CD4-positive, CD25-positive, alpha-beta regulatory T cell (primary cell): ENCODE results near the gene EEF1AKMT4. TPM values are rescaled to one million over a fixed set of nuclear protein-coding genes. Genes with fewer than 3 reads are reported as not detected.

Source experiments
- ATAC-seq, 2 donors: fragments of 150-1000 bp; cut with Tn5 transposase; one replicate each; pipeline ENCODE4 v1.10.0; 2021; ENCODE audit warnings: low read depth in 2 of 2, moderate number of reproducible peaks in 2 of 2, moderate library complexity in 1 of 2
- DNase-seq, 3 donors: peaks; one replicate each; pipeline versions ENCODE4 v3.0.0 to v3.0.0-alpha.2; 2012 to 2022; ENCODE audit warnings: mixed read lengths in 1 of 3
- H3K27ac ChIP-seq: one replicate; pipeline ENCODE4 v1.7.0; 2013; ENCODE audit warnings: mild to moderate bottlenecking, low read length; ENCODE audit not compliant: insufficient read depth, poor library complexity, severe bottlenecking
- H3K27me3 ChIP-seq: one replicate; pipeline ENCODE4 v1.7.0; 2013; ENCODE audit warnings: low read length; ENCODE audit not compliant: control insufficient read depth, insufficient read depth
- H3K36me3 ChIP-seq: one replicate; pipeline ENCODE4 v1.7.0; 2013; ENCODE audit warnings: mild to moderate bottlenecking, low read length, moderate library complexity; ENCODE audit not compliant: control insufficient read depth, insufficient read depth
- H3K4me1 ChIP-seq: 2 replicates; pipeline ENCODE4 v1.7.0; 2013; ENCODE audit warnings: mild to moderate bottlenecking, low read length; ENCODE audit not compliant: insufficient read depth, control insufficient read depth, poor library complexity, severe bottlenecking
- H3K4me3 ChIP-seq: one replicate; pipeline ENCODE4 v1.7.0; 2013; ENCODE audit warnings: low read depth, mild to moderate bottlenecking, low read length, moderate library complexity
- H3K9me3 ChIP-seq, 2 experiments: 1 replicate in 1 of 2; 2 replicates in 1 of 2; pipeline ENCODE4 v1.7.0; 2013; ENCODE audit warnings: low read length in 2 of 2, mild to moderate bottlenecking in 1 of 2, moderate library complexity in 1 of 2; ENCODE audit not compliant: control insufficient read depth in 2 of 2
- H3K27ac Mint-ChIP-seq, 3 donors: one replicate each; pipeline ENCODE4 v1.8.0; 2020 to 2022; ENCODE audit warnings: mild to moderate bottlenecking in 3 of 3, mixed read lengths in 3 of 3, moderate library complexity in 2 of 3
- H3K27me3 Mint-ChIP-seq: one replicate; pipeline ENCODE4 v1.8.0; 2022; ENCODE audit warnings: mild to moderate bottlenecking, mixed read lengths
- H3K36me3 Mint-ChIP-seq: one replicate; pipeline ENCODE4 v1.8.0; 2020; ENCODE audit warnings: mixed read lengths
- H3K4me1 Mint-ChIP-seq, 4 donors: one replicate each; pipeline ENCODE4 v1.8.0; 2020 to 2022; ENCODE audit warnings: mixed read lengths in 4 of 4, mild to moderate bottlenecking in 1 of 4
- H3K4me3 Mint-ChIP-seq, 4 donors: one replicate each; pipeline ENCODE4 v1.8.0; 2020 to 2022; ENCODE audit warnings: mild to moderate bottlenecking in 4 of 4, mixed read lengths in 4 of 4, moderate library complexity in 3 of 4
- H3K9me3 Mint-ChIP-seq, 7 donors: one replicate each; pipeline ENCODE4 v1.8.0; 2020 to 2022; ENCODE audit warnings: mixed read lengths in 7 of 7, mild to moderate bottlenecking in 3 of 7, moderate library complexity in 2 of 7
- polyA plus RNA-seq, 4 donors: library from polyadenylated mRNA; unstranded; fragments of 300-500 nt; fragmentation: Illumina TruSeq; gene quantifications; one replicate each; pipeline ENCODE4 v1.2.3, GENCODE V29; 2021
- total RNA-seq: library from RNA; stranded (reverse); gene quantifications from one replicate; pipeline ENCODE4 v1.2.3, GENCODE V29; 2022

The EEF1AKMT4 gene
- total and polyA plus RNA-seq, 5 donors from 2014 or later = 0.84 to 7.5 (median 5.2) TPM

DNA sequence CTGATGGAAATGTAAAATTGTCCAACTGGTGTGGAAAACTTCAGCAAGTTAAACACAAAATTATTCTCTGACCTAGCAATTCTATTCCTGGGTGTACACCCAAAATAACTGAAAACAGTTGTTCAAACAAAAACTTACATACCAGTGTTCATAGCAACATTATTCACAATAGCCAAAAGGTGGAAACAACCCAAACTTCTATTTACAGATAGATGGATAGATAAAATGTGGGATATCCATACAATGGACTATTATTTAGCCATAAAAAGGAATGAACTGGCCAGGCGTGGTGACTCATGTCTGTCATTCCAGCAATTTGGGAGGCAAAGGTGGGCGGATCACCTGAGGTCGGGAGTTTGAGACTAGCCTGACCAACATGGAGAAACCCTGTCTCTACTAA is 27.0 kb upstream of the EEF1AKMT4 start:
- no peak for DNase-seq
- Histone ChIP-seq H3K9me3 (no peaks in the 10 kb centered on the region), H3K27ac (no peak overlapping the region), H3K27me3 (no peaks in the 10 kb centered on the region), H3K4me1 (no peaks in the 10 kb centered on the region), H3K36me3 (no peaks in the 10 kb centered on the region), H3K4me3 (no peak overlapping the region)
- Mint-ChIP-seq H3K4me3 (no peak overlapping the region), H3K4me1 (peaks cover 0 to 3% (median under 1%) of the 10 kb centered on the region in 4 donors), H3K27me3 (peaks cover 44% of the 10 kb centered on the region), H3K36me3 (no peaks in the 10 kb centered on the region), H3K9me3 (no peaks in the 10 kb centered on the region), H3K27ac (no peak overlapping the region)
- ATAC-seq = no peak

DNA sequence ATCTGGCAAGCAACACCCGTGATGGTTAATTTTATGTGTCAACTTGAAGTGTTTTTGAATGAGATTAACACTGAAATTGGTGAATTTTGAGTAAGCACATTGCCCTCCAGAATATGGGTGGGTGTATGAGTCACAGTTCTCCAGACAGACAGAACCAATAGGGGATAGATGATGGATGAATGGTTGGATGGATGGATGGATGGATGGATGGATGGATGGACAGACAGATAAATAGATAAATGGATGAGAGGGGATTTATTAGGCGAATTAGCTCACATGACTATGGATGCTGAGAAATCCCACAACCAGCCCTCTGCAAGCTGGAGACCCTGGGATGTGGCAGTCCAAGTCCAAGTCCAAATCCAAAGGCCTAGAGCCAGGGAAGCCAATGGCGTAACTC is 25.5 kb upstream of the EEF1AKMT4 start:
- H3K4me3 ChIP-seq = no peak overlapping the region
- DNase-seq (no peak), ATAC-seq (no peak)
- H3K27ac ChIP-seq = no peak overlapping the region
- H3K9me3 ChIP-seq = no peaks in the 10 kb centered on the region
- Mint-ChIP-seq H3K9me3 (no peaks in the 10 kb centered on the region), H3K27ac (no peak overlapping the region), H3K4me1 (peaks cover 0 to 14% (median 3%) of the 10 kb centered on the region in 4 donors), H3K36me3 (no peaks in the 10 kb centered on the region), H3K27me3 (peaks cover 58% of the 10 kb centered on the region), H3K4me3 (no peak overlapping the region)
- peaks cover 3% of the 10 kb centered on the region for H3K4me1 ChIP-seq
- no peaks in the 10 kb centered on the region for H3K36me3 ChIP-seq
- H3K27me3 ChIP-seq = peaks cover 9% of the 10 kb centered on the region

DNA sequence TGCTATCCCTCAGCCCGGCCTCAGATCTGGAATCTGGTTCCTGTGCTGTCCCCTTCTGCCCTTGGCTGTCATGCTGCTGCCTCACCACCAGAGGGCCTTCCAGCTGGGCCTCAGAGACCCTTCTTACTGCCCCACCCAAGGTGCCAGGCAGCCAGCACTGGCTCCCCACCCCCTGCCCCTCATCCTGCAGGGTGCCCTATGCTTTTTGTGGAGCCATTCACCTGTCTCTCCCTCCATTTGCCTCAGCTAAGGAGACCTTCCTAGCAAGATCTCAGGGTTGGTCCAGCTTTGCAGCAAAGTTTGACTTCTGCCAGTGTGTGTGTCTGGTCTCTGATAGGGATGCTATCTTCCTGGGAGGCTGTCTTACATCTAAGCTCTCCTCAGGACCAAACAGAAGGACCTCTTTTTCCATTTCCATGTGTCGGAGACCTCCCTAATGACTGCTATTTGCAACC is 22.0 kb upstream of the EEF1AKMT4 start:
- no peak overlapping the region for H3K27ac ChIP-seq
- peaks cover 22% of the 10 kb centered on the region for H3K4me1 ChIP-seq
- DNase-seq = peak; percentile 42 to 56 (median 54)
- no peaks in the 10 kb centered on the region for H3K9me3 ChIP-seq
- H3K36me3 ChIP-seq = no peaks in the 10 kb centered on the region
- H3K9me3 Mint-ChIP-seq = no peaks in the 10 kb centered on the region
- H3K4me3 ChIP-seq = no peak overlapping the region
- peaks cover 18% of the 10 kb centered on the region for H3K27me3 ChIP-seq
- peaks cover 0 to 24% (median 10%) of the 10 kb centered on the region in 4 donors for H3K4me1 Mint-ChIP-seq
- H3K27ac Mint-ChIP-seq = no peak overlapping the region
- H3K4me3 Mint-ChIP-seq = no peak overlapping the region
- ATAC-seq = peak in 1 of 2 donors; percentile 38
- no peaks in the 10 kb centered on the region for H3K36me3 Mint-ChIP-seq
- peaks cover 72% of the 10 kb centered on the region for H3K27me3 Mint-ChIP-seq

DNA sequence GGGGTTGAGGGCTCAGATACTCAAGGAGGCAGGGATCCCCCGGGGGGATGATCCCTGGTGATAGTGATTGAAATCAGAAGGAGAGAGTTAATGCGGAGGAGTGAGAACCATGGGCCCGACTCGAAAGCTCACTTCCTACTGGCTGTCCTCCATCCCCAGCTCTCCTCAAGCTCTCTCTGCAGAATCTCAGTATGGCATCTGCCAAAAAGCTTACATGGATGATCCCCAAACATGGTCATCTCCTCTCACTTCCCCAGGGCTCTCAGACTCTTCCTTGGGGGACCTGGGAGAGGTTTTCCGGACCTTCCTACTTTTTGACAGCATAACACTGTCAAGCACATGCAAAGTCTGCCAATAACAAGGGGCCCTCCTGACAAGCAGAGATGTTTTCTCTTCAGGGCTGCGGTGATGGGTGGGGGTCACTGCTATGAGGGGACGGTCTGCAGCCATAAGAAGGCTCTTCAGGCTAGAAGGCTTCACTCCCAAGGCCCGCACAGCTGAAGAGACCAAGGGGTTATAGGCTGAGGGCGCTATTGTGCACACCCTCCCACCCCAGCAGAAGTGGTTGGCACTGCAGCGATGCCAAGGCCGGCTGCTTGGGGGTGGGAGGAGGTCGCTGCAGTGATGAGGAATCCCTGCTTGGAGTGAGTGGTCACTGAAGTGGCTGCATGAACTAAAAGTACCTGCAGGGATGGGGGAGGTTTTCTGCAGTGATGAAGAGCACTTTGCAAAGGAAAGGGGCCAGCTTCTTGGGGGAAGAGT is 20.9 kb upstream of the EEF1AKMT4 start:
- DNase-seq = no peak
- Mint-ChIP-seq H3K27me3 (peaks cover 71% of the 10 kb centered on the region), H3K27ac (peak overlapping the region in 1 of 3 donors; percentile 20), H3K4me1 (peaks cover 0 to 24% (median 10%) of the 10 kb centered on the region in 4 donors), H3K36me3 (no peaks in the 10 kb centered on the region), H3K9me3 (no peaks in the 10 kb centered on the region), H3K4me3 (peak overlapping the region; percentile 20 to 85 (median 70))
- H3K27me3 ChIP-seq = peaks cover 22% of the 10 kb centered on the region
- H3K4me3 ChIP-seq = no peak overlapping the region
- peaks cover 22% of the 10 kb centered on the region for H3K4me1 ChIP-seq
- H3K9me3 ChIP-seq = no peaks in the 10 kb centered on the region
- H3K36me3 ChIP-seq = no peaks in the 10 kb centered on the region
- H3K27ac ChIP-seq = no peak overlapping the region
- no peak for ATAC-seq

DNA sequence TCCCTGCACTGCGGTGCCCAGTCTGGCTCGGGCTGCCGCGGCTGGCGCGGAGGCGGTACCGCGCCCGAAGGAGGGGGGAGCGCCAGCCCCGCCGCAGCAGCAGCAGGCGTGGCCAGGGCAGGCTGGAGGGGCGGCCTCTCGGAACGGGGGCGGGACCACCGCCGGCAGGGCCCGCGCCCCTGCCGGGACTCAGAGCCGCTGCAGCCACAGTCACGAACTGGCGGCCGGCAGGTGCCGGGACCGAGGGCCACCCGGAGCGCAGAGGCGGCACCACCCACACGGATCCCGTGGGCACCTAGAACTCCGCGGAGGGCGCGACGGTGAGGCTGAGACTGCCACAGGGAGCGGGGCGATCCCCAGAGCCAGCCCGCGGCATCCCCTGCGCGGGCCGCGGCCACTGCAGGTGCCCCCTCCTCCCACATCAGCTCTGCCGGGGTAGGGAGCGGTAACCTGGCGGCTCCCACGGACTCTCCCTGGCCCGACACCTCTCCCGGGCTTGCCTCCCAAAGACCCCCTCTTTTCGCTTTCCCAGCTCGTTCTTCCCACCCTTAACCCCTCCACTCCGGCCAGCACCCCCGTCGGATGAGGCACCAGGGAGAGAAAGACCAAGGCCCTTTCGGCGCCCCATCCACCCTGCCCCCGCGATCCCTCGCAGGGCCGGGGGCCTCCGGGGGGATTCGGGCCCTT is 19.9 kb upstream of the EEF1AKMT4 start, which contains the start of gene VWA5B2:
Gene VWA5B2, plus strand, starts transcription at position 192 of the 687 bp plus-strand sequence. CDS start 944 bp downstream, outside the sequence.
- peak within 1 kb of the TSS in 1 of 3 donors; percentile 20 for H3K27ac Mint-ChIP-seq
- H3K4me1 Mint-ChIP-seq = peaks cover 0 to 24% (median 10%) of the 10 kb centered on the region in 4 donors
- peak within 1 kb of the TSS; percentile 20 to 85 (median 70) for H3K4me3 Mint-ChIP-seq
- DNase-seq = peak; percentile 64 to 68 (median 68)
- ATAC-seq = peak; percentile 86 to 92
- Histone ChIP-seq H3K36me3 (no peaks in the 10 kb centered on the region), H3K4me3 (no peak within 1 kb of the TSS), H3K27ac (no peak within 1 kb of the TSS), H3K9me3 (no peaks in the 10 kb centered on the region), H3K4me1 (peaks cover 22% of the 10 kb centered on the region), H3K27me3 (peaks cover 22% of the 10 kb centered on the region)
- H3K9me3 Mint-ChIP-seq = no peaks in the 10 kb centered on the region
- peaks cover 73% of the 10 kb centered on the region for H3K27me3 Mint-ChIP-seq
- H3K36me3 Mint-ChIP-seq = no peaks in the 10 kb centered on the region

DNA sequence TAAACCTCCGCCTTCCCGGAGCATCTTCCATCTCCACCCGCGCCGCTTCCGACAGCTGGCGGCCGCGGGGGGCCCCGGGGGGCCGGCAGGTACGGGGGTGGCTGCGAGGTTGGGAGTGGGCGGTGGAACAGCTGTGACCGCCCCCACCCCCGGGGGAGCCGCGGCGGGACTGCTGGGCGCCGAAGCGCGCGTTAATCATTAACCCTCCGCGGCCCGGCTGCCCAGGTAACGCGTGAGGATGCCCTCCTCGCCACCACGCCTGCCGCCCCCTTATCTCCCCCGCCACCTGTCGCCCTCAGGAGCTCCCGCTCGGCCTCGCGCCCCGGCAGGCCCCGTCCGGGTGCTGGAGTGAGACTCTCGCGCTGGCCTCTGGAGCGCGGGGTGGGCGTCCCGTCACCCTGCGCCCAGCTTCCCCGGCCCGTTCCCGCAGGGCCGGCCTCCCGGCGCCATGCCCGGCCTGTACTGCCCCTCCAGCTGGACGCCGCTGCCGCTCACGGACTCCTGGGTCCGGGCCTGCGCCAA is 19.3 kb upstream of the EEF1AKMT4 start:
- peaks cover 71% of the 10 kb centered on the region for H3K27me3 Mint-ChIP-seq

DNA sequence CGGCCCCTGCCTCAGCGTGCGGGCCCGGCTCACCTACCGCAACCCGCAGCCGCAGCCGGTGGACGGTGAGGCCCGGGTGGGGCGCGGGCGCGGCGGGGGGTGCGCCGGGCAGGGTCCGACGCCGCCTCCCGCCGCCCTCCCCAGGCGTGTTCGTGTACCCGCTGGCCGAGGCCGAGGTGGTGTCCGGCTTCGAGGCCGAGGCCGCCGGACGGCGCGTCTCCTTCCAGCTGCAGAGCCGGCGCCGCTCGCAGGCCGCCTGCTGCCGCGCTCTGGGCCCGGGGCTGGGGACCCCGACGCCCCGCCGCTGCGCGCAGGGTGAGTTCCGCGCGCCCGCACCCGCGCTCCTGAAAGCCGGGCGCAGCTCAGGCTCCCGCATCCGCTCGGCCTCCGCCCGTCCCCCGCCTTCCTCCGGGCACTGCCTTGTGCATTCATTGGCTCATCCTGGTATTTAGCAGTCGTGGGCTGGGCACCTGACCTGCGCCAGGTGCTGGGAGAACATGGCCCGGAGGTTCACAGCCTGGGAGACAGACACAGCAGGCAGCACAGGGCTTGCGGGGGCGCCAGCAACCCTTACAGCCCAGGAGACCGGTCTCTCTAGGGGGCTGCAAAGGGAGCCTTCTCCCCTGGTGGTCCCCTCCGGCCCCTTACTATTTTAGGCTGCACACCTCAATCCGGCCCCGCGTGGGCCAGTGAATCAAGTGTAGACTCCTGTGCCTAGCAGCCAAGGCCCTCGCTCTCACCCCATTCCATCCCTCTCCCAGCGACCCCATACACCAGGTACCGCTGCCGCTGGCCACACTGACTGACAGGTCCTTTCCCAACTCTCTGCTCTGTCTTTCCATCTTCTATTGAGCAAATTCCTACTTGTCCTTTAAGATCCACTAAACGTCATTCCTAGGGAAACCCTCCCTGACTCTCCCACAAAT is 18.6 kb upstream of the EEF1AKMT4 start:
- H3K4me1 ChIP-seq = peaks cover 22% of the 10 kb centered on the region
- H3K36me3 Mint-ChIP-seq = no peaks in the 10 kb centered on the region
- H3K9me3 Mint-ChIP-seq = no peaks in the 10 kb centered on the region
- no peak overlapping the region for H3K4me3 ChIP-seq
- no peak for ATAC-seq
- peaks cover 22% of the 10 kb centered on the region for H3K27me3 ChIP-seq
- H3K27ac Mint-ChIP-seq = peak overlapping the region in 1 of 3 donors; percentile 89
- peaks cover 0 to 24% (median 10%) of the 10 kb centered on the region in 4 donors for H3K4me1 Mint-ChIP-seq
- peak overlapping the region; percentile 63 to 86 (median 79) for H3K4me3 Mint-ChIP-seq
- no peak for DNase-seq
- peaks cover 68% of the 10 kb centered on the region for H3K27me3 Mint-ChIP-seq
- no peaks in the 10 kb centered on the region for H3K9me3 ChIP-seq
- H3K36me3 ChIP-seq = no peaks in the 10 kb centered on the region
- H3K27ac ChIP-seq = no peak overlapping the region

More for the DNA sequence above, 19.3 kb upstream of the EEF1AKMT4 start:
- Mint-ChIP-seq H3K4me3 (no peak overlapping the region), H3K27ac (no peak overlapping the region), H3K9me3 (no peaks in the 10 kb centered on the region), H3K36me3 (no peaks in the 10 kb centered on the region), H3K4me1 (peaks cover 0 to 24% (median 10%) of the 10 kb centered on the region in 4 donors)
- Histone ChIP-seq H3K27me3 (peaks cover 22% of the 10 kb centered on the region), H3K4me3 (no peak overlapping the region), H3K4me1 (peaks cover 22% of the 10 kb centered on the region), H3K9me3 (no peaks in the 10 kb centered on the region), H3K36me3 (no peaks in the 10 kb centered on the region), H3K27ac (no peak overlapping the region)
- DNase-seq = no peak
- no peak for ATAC-seq
